NT2/D1 (cell line): Measurements from ENCODE around the gene HS6ST1.

Source experiments
- DNase-seq: peaks from one replicate; pipeline ENCODE4 v3.0.0-alpha.2; 2011; ENCODE audit warnings: low read depth, low spot score
- H3K27me3 ChIP-seq: 2 replicates; pipeline ENCODE4 v1.6.0; 2011; ENCODE audit warnings: mild to moderate bottlenecking; ENCODE audit not compliant: insufficient read length, insufficient read depth
- H3K36me3 ChIP-seq: 2 replicates; pipeline ENCODE4 v1.6.1; 2011; ENCODE audit warnings: mild to moderate bottlenecking, low read length, mixed read lengths; ENCODE audit not compliant: insufficient read depth, insufficient read length
- H3K4me1 ChIP-seq: 2 replicates; pipeline ENCODE4 v1.5.1; 2011; ENCODE audit not compliant: insufficient read depth, insufficient read length
- H3K4me3 ChIP-seq: 2 replicates; pipeline ENCODE4 v1.5.1; 2011; ENCODE audit warnings: low read depth; ENCODE audit not compliant: insufficient read length
- H3K9ac ChIP-seq: 2 replicates; pipeline ENCODE4 v1.6.0; 2011; ENCODE audit warnings: low read depth; ENCODE audit not compliant: insufficient read length
- H3K9me3 ChIP-seq: 2 replicates; pipeline ENCODE4 v1.5.1; 2011; ENCODE audit warnings: mild to moderate bottlenecking, low read length; ENCODE audit not compliant: insufficient read depth
- SUZ12 ChIP-seq: IDR thresholded peaks from 2 replicates; pipeline ENCODE4 v1.6.1; 2011; ENCODE audit not compliant: insufficient read length, insufficient read depth; ENCODE audit errors: extremely low read depth
- YY1 ChIP-seq: IDR thresholded peaks from 2 replicates; pipeline ENCODE4 v1.6.1; 2011; ENCODE audit not compliant: insufficient read length, insufficient read depth
- ZNF274 ChIP-seq: IDR thresholded peaks from 2 replicates; pipeline ENCODE4 v1.6.1; 2011; ENCODE audit warnings: mild to moderate bottlenecking, low read depth, low read length

The HS6ST1 gene

DNA sequence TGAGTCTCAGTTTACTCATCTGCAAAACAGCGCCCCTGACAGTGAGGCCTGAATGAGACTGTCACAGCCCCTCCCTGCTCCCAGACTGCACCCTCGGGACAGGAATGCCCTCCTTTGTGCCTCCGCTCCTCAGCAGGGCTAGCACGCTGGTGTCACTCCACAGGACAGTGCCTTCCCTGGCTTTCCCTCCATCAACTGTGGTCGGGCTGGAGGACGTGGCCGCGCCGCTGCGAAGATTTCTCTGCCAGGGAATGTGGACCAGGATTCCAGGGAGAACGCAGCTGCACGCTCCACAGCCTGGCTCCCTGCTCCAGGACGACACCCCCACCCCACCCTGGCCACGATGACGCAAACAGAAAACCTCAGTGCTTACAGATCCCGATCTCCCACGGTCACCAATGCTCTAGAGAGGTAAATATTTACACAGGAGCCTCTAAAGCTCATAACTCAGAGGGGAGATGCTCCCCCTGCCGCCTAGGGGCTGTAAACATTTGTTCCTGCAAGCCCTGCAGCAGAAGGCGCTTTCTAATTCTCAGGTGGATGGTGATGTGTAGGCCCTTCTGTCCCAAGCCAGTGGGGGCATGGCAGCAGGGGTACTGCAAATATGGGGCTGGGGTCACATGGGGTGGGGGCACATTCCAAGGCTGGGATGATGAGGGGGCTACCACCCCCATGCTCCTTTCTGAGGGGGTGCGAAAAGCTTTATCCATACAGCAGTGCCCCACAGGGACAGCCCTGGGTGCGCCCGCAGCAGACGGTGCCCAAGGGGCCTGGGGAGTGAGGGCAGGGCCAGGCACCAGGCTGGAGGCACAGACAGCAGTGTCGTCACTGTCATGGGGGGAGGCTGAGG, 12.4 kb downstream of the HS6ST1 start:
- peak overlapping the region; percentile 6 for H3K4me3 ChIP-seq
- H3K9me3 ChIP-seq, result no peaks in the 10 kb centered on the region
- DNase-seq, result no peak
- peaks cover 55% of the 10 kb centered on the region for H3K4me1 ChIP-seq
- H3K36me3 ChIP-seq, result peaks cover 94% of the 10 kb centered on the region
- H3K27me3 ChIP-seq, result no peaks in the 10 kb centered on the region
- no peak for TF ChIP-seq YY1
- no peak for TF ChIP-seq ZNF274
- no peak for TF ChIP-seq SUZ12
- peak overlapping the region; percentile 14 for H3K9ac ChIP-seq

DNA sequence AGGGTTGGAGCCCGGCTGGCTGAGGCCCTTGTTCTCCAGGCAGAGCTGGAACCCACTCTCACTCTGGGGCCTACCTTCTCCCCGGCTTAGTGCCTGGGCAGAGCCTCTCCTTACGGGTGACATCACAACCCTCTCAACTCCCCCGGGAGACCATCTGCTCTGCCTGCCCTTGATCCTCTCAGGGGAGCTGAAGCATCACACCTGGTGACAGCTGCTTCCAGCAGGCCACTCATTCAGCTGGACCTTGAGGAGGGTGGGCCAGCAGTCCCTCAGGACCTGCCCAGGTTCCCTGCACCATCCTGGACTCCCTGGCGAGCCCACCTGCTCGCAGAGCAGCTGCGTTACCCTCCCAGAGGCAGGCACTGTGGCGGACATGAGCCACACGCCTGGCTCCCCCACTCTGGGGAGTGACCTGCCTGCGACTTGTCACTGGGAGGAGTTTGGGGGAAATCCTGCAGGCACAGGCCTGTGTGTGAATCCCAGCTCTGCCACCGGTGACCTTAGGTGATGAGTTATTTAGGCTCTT, 13.1 kb downstream of the HS6ST1 start:
- Histone ChIP-seq H3K4me3 (peak overlapping the region; percentile 6), H3K9ac (peak overlapping the region; percentile 71), H3K4me1 (peaks cover 52% of the 10 kb centered on the region), H3K9me3 (no peaks in the 10 kb centered on the region), H3K27me3 (no peaks in the 10 kb centered on the region), H3K36me3 (peaks cover 93% of the 10 kb centered on the region)
- DNase-seq, result no peak
- TF ChIP-seq YY1 (no peak), ZNF274 (no peak), SUZ12 (no peak)

DNA sequence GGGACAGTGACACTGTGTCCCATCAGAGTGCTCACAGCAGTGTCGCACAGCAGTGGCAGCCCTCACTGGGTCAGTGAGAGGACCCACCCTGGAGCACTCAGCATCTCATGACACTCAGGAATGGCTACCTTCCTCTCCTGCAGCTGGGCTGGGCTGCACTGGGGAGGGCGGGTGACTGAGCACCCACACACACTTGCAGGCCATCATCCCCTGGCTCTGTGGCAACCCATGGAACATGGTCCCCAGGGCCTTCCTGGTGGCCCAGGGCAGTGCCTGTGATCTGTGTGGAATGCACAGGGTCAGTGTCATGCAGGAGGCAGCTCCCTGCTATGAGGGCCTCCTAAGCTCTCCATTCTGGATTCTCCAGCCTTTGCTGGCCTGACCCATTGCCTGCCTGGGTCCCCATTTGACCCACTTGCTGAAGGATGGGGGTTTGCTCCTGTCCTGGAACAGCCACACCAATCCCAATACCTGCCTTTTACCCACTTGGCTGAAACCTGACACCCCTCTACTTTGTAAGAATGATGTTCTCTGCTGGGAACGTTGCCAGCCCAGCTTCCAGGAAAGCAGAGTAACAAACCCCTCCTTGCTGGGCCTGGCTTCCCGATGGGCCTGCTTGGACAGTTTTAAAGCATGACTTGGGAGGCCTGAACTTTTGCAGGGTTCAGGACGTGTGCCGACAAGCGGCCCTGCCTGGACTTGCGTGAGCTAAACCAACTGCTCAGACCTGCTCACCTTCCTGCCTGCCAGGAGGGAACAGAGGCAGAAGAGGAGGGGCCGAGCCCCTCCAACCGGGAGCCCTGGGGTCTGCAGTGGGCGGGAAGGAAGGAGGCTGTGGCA, 13.7 kb downstream of the HS6ST1 start:
- Histone ChIP-seq H3K27me3 (no peaks in the 10 kb centered on the region), H3K9ac (peak overlapping the region; percentile 26), H3K4me3 (no peak overlapping the region), H3K4me1 (peaks cover 54% of the 10 kb centered on the region), H3K36me3 (peaks cover 93% of the 10 kb centered on the region), H3K9me3 (no peaks in the 10 kb centered on the region)
- DNase-seq, result no peak
- no peak for TF ChIP-seq YY1
- TF ChIP-seq SUZ12, result no peak
- no peak for TF ChIP-seq ZNF274

GRCh38 chr2:128304330-128304714, 14.3 kb downstream of the HS6ST1 start:
- H3K9ac ChIP-seq, result no peak overlapping the region
- no peak for TF ChIP-seq YY1
- no peak for TF ChIP-seq SUZ12
- no peak for TF ChIP-seq ZNF274
- peaks cover 93% of the 10 kb centered on the region for H3K36me3 ChIP-seq

GRCh38 chr2:128303911-128304310, 14.8 kb downstream of the HS6ST1 start:
- Histone ChIP-seq H3K9me3 (no peaks in the 10 kb centered on the region), H3K4me3 (no peak overlapping the region), H3K4me1 (peaks cover 55% of the 10 kb centered on the region), H3K27me3 (no peaks in the 10 kb centered on the region), H3K9ac (no peak overlapping the region), H3K36me3 (peaks cover 93% of the 10 kb centered on the region)
- no peak for DNase-seq
- TF ChIP-seq ZNF274 (no peak), YY1 (no peak), SUZ12 (no peak)

More at GRCh38 chr2:128304330-128304714, 14.3 kb downstream of the HS6ST1 start:
- Histone ChIP-seq H3K9me3 (no peaks in the 10 kb centered on the region), H3K27me3 (no peaks in the 10 kb centered on the region), H3K4me1 (peaks cover 55% of the 10 kb centered on the region), H3K4me3 (no peak overlapping the region)
- no peak for DNase-seq

DNA sequence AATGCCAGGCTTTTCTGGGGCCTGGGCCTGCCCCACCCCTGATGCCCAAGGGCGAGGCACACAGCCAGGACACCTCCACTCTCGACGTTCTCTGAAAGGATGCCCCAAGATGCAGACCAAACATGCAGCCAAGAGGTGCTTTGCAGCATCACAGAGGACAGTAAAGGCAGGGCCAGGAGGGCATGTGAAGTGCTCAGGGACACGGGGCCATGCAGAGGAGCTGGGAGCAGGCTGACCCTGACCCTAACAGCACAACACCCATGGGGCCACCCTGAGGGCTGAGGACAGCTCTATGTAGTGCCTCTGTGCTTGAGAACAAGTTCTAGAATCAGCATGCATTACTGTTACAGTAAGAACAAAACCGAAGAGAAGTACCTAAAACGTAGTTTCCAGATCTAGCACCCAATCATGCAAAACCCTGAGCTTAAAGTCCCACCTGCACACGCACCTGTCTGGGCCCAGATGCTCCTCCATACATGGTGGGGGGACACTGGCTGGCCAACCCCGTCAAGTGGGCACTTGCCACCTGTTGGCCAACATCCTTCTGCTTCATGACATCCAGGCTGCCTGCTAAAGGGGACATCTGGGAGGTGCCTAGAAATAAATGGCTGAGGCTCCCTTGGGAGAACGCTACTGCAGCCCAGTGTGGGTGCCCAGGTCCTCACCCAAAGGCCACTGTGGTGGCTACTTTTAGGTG, 15.4 kb downstream of the HS6ST1 start:
- DNase-seq, result no peak
- peaks cover 93% of the 10 kb centered on the region for H3K36me3 ChIP-seq
- no peaks in the 10 kb centered on the region for H3K9me3 ChIP-seq
- peaks cover 52% of the 10 kb centered on the region for H3K4me1 ChIP-seq
- H3K27me3 ChIP-seq, result no peaks in the 10 kb centered on the region
- no peak overlapping the region for H3K4me3 ChIP-seq
- no peak for TF ChIP-seq YY1
- no peak overlapping the region for H3K9ac ChIP-seq

DNA sequence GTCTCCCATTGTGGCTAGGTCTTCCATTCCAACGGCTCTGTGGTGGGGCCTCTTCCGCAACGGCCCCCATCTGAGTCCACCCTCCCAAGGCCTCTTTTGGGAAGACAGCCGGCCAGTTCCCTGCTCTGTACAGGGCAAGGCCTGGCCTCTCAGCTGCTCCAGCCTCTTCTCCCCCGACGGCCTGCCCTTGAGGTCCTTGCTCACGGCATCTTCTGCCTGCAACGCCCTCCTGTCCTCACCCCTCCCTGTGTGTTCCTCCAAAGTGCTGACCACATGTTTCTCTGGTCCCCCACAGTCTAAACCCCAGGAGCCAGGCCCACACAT, 16.0 kb downstream of the HS6ST1 start:
- no peaks in the 10 kb centered on the region for H3K9me3 ChIP-seq
- H3K36me3 ChIP-seq, result peaks cover 89% of the 10 kb centered on the region
- no peak overlapping the region for H3K9ac ChIP-seq
- no peak for DNase-seq
- TF ChIP-seq SUZ12 (no peak), ZNF274 (no peak), YY1 (no peak)
- H3K27me3 ChIP-seq, result no peaks in the 10 kb centered on the region
- no peak overlapping the region for H3K4me3 ChIP-seq
- peaks cover 50% of the 10 kb centered on the region for H3K4me1 ChIP-seq
